Measurements from ENCODE around the gene SLC8A1.

SLC8A1 gene

GRCh38 chr2:40420478-40420877 is 31.4 kb downstream of the SLC8A1 start:
- no peak for DNase-seq (ENCODE audit: low read depth)

- no peak for DNase-seq (ENCODE audit: low read depth)
Observed at GRCh38 chr2:40419364-40419762, 32.5 kb downstream of the SLC8A1 start.

DNA sequence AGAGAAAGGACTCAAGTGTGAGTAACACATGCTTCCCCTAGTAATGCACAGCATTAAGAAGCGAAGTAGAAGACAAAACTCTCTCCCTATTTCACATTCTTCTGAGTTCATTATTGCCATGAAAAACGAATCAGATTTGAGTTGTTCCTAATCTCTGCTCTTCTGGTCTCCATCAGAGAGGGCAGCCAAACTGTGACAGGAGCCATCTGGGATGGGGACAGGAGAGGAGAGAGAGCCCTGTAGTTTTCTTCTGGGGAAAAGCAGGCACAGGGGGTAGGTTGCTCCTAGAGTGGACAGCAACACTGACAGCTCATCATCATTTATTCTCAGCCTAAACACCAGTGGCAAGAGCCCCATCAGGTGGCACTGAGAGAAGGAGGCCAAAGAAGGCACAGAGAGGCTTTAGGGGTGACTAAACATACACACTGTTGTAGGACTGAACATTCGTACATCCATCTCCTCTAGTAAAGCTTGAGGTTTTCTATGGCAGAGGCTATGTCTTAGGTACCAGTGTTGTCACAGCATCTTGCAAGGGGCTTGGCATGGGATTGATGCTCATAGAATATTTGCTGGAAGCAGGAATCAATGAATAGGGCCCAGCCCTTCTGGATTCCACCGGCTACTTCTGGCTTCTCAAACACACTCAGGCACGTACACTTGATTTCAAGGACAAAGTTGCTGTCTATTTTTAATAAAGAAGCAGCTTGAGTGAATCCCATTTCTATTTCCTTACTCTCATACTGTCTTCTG is 33.1 kb downstream of the SLC8A1 start:
- no peak for DNase-seq (ENCODE audit: low read depth)

DNA sequence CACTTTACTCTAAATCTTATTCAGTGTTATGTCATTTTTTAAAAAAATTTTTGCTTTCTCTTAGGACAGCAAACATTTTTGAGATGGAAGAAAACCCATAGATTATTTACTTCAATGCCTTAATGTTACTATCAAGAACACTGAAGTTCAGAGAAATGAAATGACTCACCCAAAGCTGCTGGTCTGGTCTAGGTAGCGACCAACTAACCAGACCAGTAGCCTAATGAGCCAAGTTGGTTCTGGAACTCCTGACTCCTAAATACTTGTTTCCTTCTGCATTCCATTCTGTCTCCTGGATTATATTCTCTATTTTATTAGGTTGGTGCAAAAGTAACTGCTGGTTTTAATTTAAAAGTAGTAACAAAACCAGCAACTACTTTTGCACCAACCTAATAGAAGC is 35.4 kb downstream of the SLC8A1 start:
- DNase-seq (ENCODE audit: low read depth) = no peak

DNA sequence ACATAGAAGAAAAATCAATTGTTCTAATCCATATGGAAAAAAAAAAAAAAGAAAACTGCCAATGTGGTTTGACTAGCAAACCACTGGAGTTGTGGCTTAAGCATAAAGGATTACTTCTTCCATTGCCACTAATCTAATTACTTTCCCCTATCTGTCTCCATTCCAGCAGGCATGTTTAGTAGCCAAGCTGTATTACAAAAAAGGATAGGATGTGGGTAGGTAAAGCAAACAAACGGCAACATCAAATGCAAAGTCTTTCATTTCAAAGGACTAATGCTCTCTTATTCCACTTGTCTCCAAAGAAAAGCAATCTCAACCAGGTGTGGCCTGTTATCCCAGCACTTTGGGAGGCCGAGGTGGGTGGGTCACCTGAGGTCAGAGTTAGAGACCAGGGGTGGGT is 36.5 kb downstream of the SLC8A1 start:
- DNase-seq (ENCODE audit: low read depth) = no peak

DNA sequence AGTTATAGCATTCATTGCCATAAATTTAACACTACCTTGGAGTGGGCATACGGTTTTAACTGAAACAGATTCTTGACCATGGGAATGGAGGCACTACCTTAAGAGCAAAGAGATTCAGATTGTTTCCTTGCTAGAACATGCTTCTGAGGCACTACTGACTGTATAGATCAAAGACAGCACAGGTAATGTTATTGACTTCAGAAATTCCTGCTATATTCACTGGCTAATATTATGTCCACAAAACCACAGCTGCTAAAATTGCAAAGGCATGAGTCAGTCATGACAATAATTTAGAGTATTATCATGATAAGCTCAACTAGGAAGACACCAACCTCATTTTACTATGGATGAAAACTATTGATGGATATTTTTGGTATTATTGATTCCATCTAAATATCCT is 39.4 kb downstream of the SLC8A1 start:
- no peak for DNase-seq (ENCODE audit: low read depth)

DNA sequence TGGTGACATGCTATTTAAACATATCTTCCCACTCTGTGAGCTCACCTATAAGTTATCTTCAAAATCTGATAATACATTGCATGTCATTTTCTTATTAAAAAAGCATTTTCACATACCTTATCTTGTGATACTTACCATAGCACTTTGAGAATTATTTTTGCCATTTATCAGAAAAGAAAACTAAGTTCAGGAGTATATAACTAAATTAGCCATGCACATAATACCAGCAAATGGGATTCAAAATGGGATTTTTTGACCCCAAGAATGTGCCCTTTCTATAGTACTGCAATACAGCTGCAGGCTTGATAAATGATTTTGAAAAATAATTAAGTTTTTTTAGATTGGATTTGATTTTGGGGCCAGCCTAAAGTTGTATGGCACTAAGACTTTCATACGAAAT is 41.2 kb downstream of the SLC8A1 start:
- DNase-seq (ENCODE audit: low read depth) = no peak

DNA sequence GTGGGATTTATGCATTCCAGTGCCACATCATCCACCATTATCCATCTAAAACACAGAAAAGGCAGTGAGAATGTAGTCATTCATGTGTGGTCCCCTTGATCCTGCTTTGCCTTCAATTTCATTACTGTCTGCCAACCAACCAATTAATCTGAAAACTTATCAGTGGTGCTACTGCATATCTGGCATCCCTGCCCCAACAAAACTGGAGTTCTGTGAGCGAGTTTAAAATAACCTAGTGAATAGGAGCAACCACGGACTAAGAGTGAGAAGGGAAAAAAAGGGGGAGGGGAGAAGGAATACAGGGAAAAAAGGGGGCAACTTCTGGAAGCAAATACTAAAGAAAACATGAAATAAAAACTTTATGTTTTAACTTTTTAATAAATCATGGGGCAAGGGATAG is 42.2 kb downstream of the SLC8A1 start:
- DNase-seq (ENCODE audit: low read depth) = no peak

DNA sequence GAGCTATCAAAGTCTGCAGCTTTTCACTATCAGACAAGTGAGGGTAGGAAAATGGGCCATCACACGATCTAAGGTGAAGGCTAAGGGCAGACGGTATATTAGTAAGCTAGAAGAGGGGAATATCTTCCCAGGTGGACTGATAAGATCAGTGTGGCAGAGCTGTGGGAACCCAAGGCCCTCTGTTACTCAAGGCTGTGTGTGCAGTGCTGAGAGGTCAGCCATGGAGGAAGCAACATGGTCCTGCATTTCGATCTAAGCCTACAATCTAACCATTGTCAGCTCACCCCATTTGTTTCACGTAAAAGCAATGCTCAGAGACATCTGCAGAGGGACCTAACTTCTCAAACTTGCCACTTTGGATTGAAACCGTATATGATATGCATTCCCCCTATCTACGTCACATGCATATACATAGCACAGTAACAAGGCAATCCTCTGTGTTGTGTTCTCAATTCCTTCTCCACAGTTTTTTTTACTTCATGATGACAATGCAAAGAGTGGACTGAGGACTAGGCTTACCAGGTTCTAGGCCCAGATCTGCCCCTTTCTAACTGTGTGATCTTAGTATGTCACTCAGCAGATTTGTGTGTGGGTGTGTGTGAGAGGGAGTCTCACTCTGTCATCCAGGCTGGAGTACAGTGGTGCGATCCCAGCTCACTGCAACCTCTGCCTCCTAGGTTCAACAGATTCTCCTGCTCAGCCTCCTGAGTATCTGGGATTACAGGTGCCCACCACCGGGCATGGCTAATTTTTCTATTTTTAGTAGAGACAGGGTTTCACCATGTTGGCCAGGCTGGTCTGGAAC is 45.2 kb downstream of the SLC8A1 start:
- no peak for DNase-seq (ENCODE audit: low read depth)

- DNase-seq (ENCODE audit: low read depth) = no peak
Observed at GRCh38 chr2:40405465-40405864, 46.4 kb downstream of the SLC8A1 start.

GRCh38 chr2:40404517-40404916 is 47.4 kb downstream of the SLC8A1 start:
- DNase-seq (ENCODE audit: low read depth) = no peak

GRCh38 chr2:40403233-40403836 is 48.6 kb downstream of the SLC8A1 start:
- no peak for DNase-seq (ENCODE audit: low read depth)

DNA sequence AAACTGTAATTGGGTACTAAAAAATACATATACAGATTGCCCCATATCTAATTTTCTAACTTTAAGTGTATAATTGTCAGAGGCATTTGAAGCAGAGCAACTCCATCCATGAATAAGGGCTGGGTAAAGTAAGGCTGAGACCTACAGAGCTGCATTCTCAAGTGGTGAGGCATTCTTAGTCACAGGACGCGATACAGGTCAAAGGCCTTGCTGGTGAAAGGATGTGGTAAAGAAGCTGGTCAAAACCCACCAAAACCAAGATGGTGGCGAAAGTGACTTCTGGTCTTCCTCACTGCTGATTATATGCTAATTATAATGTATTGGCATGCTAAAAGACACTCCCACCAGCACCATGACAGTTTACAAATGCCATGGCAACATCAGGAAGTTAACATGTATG is 50.0 kb downstream of the SLC8A1 start:
- DNase-seq (ENCODE audit: low read depth) = no peak

GRCh38 chr2:40400336-40400953 is 51.4 kb downstream of the SLC8A1 start:
- no peak for DNase-seq (ENCODE audit: low read depth)

DNA sequence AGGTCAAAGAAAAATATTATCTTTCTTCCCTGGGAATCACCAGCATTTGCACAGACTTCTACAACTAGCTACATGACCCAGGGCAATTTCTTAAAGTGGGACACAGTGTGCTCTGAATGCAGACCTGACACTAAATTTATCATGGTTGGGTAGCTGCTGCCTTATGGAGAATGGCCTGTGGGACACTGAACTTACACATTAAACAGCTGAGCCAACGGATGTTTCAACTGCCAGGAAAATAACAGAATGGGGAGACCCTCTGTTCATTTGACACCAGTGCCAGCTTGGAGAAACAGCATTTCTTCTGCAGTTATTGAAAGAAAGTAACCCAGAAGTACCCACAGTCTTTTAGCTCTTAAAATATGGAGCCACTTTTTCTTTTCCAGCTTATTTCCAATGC is 54.1 kb downstream of the SLC8A1 start:
- no peak for DNase-seq (ENCODE audit: low read depth)

- no peak for DNase-seq (ENCODE audit: low read depth)
Observed at GRCh38 chr2:40396124-40396523, 55.8 kb downstream of the SLC8A1 start.

- no peak for DNase-seq (ENCODE audit: low read depth)
Observed at GRCh38 chr2:40395169-40396073, 56.5 kb downstream of the SLC8A1 start.

DNA sequence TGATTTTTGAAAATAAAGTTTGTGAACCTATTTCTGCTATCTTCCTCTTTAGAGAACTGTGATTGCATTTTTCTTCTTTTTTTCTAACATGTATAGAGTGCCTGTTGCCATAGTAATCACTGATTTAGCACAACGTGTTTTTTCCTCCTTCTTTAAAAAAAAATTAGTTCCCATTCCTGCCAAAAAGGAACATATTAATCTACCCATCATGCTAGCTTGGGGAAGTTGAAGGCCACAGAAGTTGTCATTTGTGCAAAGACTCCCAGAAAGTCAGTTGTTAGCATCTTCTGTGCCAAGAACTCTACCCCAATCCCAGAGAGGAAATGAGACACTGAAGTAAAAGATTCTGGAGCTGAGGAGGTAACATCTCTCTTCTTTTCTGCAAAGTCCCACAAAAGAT is 57.3 kb downstream of the SLC8A1 start:
- DNase-seq (ENCODE audit: low read depth) = no peak

DNA sequence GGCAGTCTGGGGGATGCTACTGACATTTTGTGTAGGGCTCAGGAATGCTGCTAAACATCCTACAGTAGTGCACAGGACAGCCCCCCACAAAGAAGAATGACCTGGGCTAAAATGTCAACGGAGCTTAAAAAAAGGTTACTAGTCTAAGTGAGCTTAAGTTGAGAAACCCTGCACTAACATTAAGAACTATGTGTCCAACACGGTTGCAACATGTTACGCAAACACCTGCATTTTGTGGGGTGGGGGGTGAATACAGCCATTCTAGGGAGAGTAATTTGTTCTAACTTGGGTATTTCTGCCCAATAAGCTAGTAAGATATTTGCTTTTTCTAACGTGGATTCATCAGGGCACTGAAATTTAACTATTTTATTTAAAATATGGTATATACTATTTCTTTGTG is 57.9 kb downstream of the SLC8A1 start:
- DNase-seq (ENCODE audit: low read depth) = no peak

DNA sequence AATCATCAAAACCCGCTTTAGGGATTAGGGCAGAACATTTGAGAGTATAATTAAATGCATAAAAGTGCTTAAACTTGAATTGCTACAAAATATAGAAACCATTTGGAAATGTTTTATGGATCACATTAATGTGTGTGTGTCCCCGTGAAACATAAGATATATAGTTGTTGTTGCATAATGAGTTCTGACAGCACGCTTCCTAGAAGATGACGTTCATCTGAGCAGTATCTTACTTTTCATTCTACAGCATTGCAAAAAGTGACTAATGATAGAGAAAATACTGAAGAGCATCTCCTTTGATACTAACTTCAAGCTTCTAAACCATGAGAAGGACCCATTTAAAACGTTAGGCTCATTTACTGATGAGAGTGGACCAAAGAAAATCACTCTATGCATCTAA is 63.7 kb downstream of the SLC8A1 start:
- DNase-seq (ENCODE audit: low read depth) = no peak

GRCh38 chr2:40386177-40386576 is 65.7 kb downstream of the SLC8A1 start:
- no peak for DNase-seq (ENCODE audit: low read depth)

- no peak for DNase-seq (ENCODE audit: low read depth)
Observed at GRCh38 chr2:40384714-40385113, 67.2 kb downstream of the SLC8A1 start.
